Iris pigment epithelial cell (primary cell): ENCODE measurements around the gene TAS2R7.
"Not testable (repeated sequence)": the region's sequence is repeated elsewhere in the genome, so short reads cannot be mapped to it uniquely, and the experiment has no call there.

ENCODE experiments used
- DNase-seq: peaks from one replicate; pipeline ENCODE4 v3.0.0-alpha.2; 2011; ENCODE audit warnings: low read depth

TAS2R7 gene

GRCh38 chr12:10802587-10802986, at the start of gene TAS2R7:
Gene TAS2R7 (minus strand): TSS chr12:10802627. CDS start chr12:10802570, 57 bp downstream.
- DNase-seq, result no peak

GRCh38 chr12:10851243-10851858, 48.9 kb upstream of the TAS2R7 start:
- no peak for DNase-seq

GRCh38 chr12:10849425-10849878, 47.0 kb upstream of the TAS2R7 start, which contains the start of gene PRR4:
Gene PRR4 (minus strand): TSS chr12:10849475. CDS start chr12:10849437, 38 bp downstream.
- DNase-seq, result no peak

- DNase-seq, result no peak
These were observed 45.3 kb upstream of the TAS2R7 start for GRCh38 chr12:10847744-10848143.

GRCh38 chr12:10842862-10843261, 40.4 kb upstream of the TAS2R7 start:
- no peak for DNase-seq

- DNase-seq, result no peak
These were observed 36.0 kb upstream of the TAS2R7 start for GRCh38 chr12:10838461-10838860.

GRCh38 chr12:10829994-10830393, 27.6 kb upstream of the TAS2R7 start:
- DNase-seq, result peak; percentile 39

- no peak for DNase-seq
These were observed 23.8 kb upstream of the TAS2R7 start, which contains the start of gene TAS2R10 for GRCh38 chr12:10826258-10826657. Gene TAS2R10 (minus strand): TSS chr12:10826358. CDS start chr12:10826269, 89 bp downstream.

GRCh38 chr12:10824957-10825356, 22.5 kb upstream of the TAS2R7 start:
- DNase-seq, result no peak

GRCh38 chr12:10811883-10812536, 9.6 kb upstream of the TAS2R7 start:
- no peak for DNase-seq

GRCh38 chr12:10810068-10810467, 7.6 kb upstream of the TAS2R7 start, which contains the start of gene TAS2R9:
Gene TAS2R9 (minus strand): TSS chr12:10810168. CDS start chr12:10810075, 93 bp downstream.
- no peak for DNase-seq

GRCh38 chr12:10807186-10807585, 4.8 kb upstream of the TAS2R7 start, which contains the start of gene TAS2R8:
Gene TAS2R8 (minus strand): TSS chr12:10807286. CDS start chr12:10806980, 306 bp downstream.
- no peak for DNase-seq

- DNase-seq, result no peak
These were observed 686 bp downstream of the TAS2R7 start for GRCh38 chr12:10801741-10802140.

- DNase-seq, result no peak
These were observed 8.2 kb downstream of the TAS2R7 start for GRCh38 chr12:10794222-10794621.

- not testable (repeated sequence) for DNase-seq
These were observed 10.7 kb downstream of the TAS2R7 start for GRCh38 chr12:10791769-10792168.

- DNase-seq, result peak; percentile 39
These were observed 19.2 kb downstream of the TAS2R7 start for GRCh38 chr12:10783252-10783651.

- DNase-seq, result no peak
These were observed 23.3 kb downstream of the TAS2R7 start for GRCh38 chr12:10779103-10779502.

GRCh38 chr12:10771132-10771733, 31.2 kb downstream of the TAS2R7 start:
- DNase-seq, result peak; percentile 49

- DNase-seq, result no peak
These were observed 42.8 kb downstream of the TAS2R7 start for GRCh38 chr12:10759657-10760056.

GRCh38 chr12:10756194-10756593, 46.2 kb downstream of the TAS2R7 start:
- DNase-seq, result no peak

- peak; percentile 82 for DNase-seq
These were observed 49.4 kb downstream of the TAS2R7 start for GRCh38 chr12:10753059-10753458.
